Endothelial cell (in vitro differentiated cells): Measurements from ENCODE around the gene R3HDM1. TPM values are rescaled to one million over a fixed set of nuclear protein-coding genes. Genes with fewer than 3 reads are reported as not detected.
"Not testable (repeated sequence)": the region's sequence is repeated elsewhere in the genome, so short reads cannot be mapped to it uniquely, and the experiment has no call there.

Source experiments
- DNase-seq: peaks from one replicate; pipeline ENCODE4 v3.0.0; 2021; ENCODE audit warnings: low spot score
- H3K27ac Mint-ChIP-seq: one replicate; pipeline ENCODE4 v1.8.0; 2021; ENCODE audit warnings: mixed read lengths, inconsistent platforms; ENCODE audit not compliant: unreplicated experiment
- H3K27me3 Mint-ChIP-seq: one replicate; pipeline ENCODE4 v1.8.0; 2021; ENCODE audit warnings: mild to moderate bottlenecking, moderate library complexity, mixed read lengths, inconsistent platforms; ENCODE audit not compliant: unreplicated experiment
- H3K36me3 Mint-ChIP-seq: one replicate; pipeline ENCODE4 v1.8.0; 2021; ENCODE audit warnings: mild to moderate bottlenecking, low read depth, mixed read lengths, inconsistent platforms; ENCODE audit not compliant: unreplicated experiment
- H3K4me1 Mint-ChIP-seq: one replicate; pipeline ENCODE4 v1.8.0; 2021; ENCODE audit warnings: mild to moderate bottlenecking, mixed read lengths, inconsistent platforms; ENCODE audit not compliant: unreplicated experiment
- H3K4me3 Mint-ChIP-seq: one replicate; pipeline ENCODE4 v1.8.0; 2021; ENCODE audit warnings: mild to moderate bottlenecking, mixed read lengths, inconsistent platforms; ENCODE audit not compliant: unreplicated experiment
- H3K9me3 Mint-ChIP-seq: one replicate; pipeline ENCODE4 v1.8.0; 2021; ENCODE audit warnings: mixed read lengths, inconsistent platforms; ENCODE audit not compliant: unreplicated experiment
- CTCF ChIP-seq: fragments of 200-600 bp; sonication (generic); IDR thresholded peaks from one replicate; pipeline ENCODE4 v1.5.0; 2021; ENCODE audit warnings: antibody characterized with exemption; ENCODE audit not compliant: unreplicated experiment
- total RNA-seq: library from RNA; stranded (reverse); fragmentation: NEBNext Ultra II Directional; extraction: Animal tissue kit (Norgen Biotek cat#: 25700); gene quantifications from one replicate; pipeline ENCODE4 v1.2.1, GENCODE V29; 2021; ENCODE audit not compliant: unreplicated experiment

The R3HDM1 gene
- total RNA-seq, 1 donor from 2014 or later: 36.1 TPM

GRCh38 chr2:135620198-135620597 is 88.9 kb downstream of the R3HDM1 start:
- H3K4me1 Mint-ChIP-seq: no peaks in the 10 kb centered on the region
- no peak for DNase-seq
- H3K27me3 Mint-ChIP-seq: no peaks in the 10 kb centered on the region
- H3K36me3 Mint-ChIP-seq: peaks cover 4% of the 10 kb centered on the region
- no peaks in the 10 kb centered on the region for H3K9me3 Mint-ChIP-seq
- H3K4me3 Mint-ChIP-seq: no peak overlapping the region
- TF ChIP-seq CTCF: no peak
- no peak overlapping the region for H3K27ac Mint-ChIP-seq

GRCh38 chr2:135629520-135629919 is 98.2 kb downstream of the R3HDM1 start:
- TF ChIP-seq CTCF: no peak
- Mint-ChIP-seq H3K9me3 (no peaks in the 10 kb centered on the region), H3K27me3 (no peaks in the 10 kb centered on the region), H3K36me3 (peaks cover 4% of the 10 kb centered on the region), H3K4me1 (no peaks in the 10 kb centered on the region), H3K4me3 (no peak overlapping the region), H3K27ac (no peak overlapping the region)
- DNase-seq: no peak

GRCh38 chr2:135630034-135630433 is 98.8 kb downstream of the R3HDM1 start:
- H3K9me3 Mint-ChIP-seq, H3K27ac Mint-ChIP-seq, H3K4me3 Mint-ChIP-seq, H3K27me3 Mint-ChIP-seq, H3K36me3 Mint-ChIP-seq, DNase-seq, H3K4me1 Mint-ChIP-seq: not testable (repeated sequence)

GRCh38 chr2:135630488-135630887 is 99.2 kb downstream of the R3HDM1 start:
- no peak for DNase-seq
- no peak overlapping the region for H3K4me3 Mint-ChIP-seq
- H3K36me3 Mint-ChIP-seq: no peaks in the 10 kb centered on the region
- no peak for TF ChIP-seq CTCF
- H3K4me1 Mint-ChIP-seq: no peaks in the 10 kb centered on the region
- H3K9me3 Mint-ChIP-seq: no peaks in the 10 kb centered on the region
- no peak overlapping the region for H3K27ac Mint-ChIP-seq
- no peaks in the 10 kb centered on the region for H3K27me3 Mint-ChIP-seq

GRCh38 chr2:135633582-135633981 is 102.3 kb downstream of the R3HDM1 start:
- no peaks in the 10 kb centered on the region for H3K9me3 Mint-ChIP-seq
- no peaks in the 10 kb centered on the region for H3K36me3 Mint-ChIP-seq
- H3K27me3 Mint-ChIP-seq: no peaks in the 10 kb centered on the region
- DNase-seq: no peak
- TF ChIP-seq CTCF: no peak
- no peak overlapping the region for H3K27ac Mint-ChIP-seq
- no peak overlapping the region for H3K4me3 Mint-ChIP-seq
- H3K4me1 Mint-ChIP-seq: no peaks in the 10 kb centered on the region
